Stimulated activated CD8-positive, alpha-beta memory T cell treated with anti-CD3 and anti-CD28 coated beads, Interleukin-7, amount 100 ng/mL, for 1 hour (primary cell): ENCODE results near the gene CENPQ.
A peak's percentile ranks its signal among the peaks of the same experiment; 100 is the strongest.
"Not testable (repeated sequence)": the region's sequence is repeated elsewhere in the genome, so short reads cannot be mapped to it uniquely, and the experiment has no call there.

Experiments used
- DNase-seq, 2 donors: peaks; one replicate each; pipeline ENCODE4 v3.0.0-alpha.2; 2020; ENCODE audit warnings: low read depth in 2 of 2

Gene CENPQ

GRCh38 chr6:49462927-49463611 lies at the start of gene CENPQ, which contains the start of gene MMUT:
TSS of gene CENPQ (plus strand) at chr6:49463370. CDS start at chr6:49470177, 6,807 bp downstream.
TSS of gene MMUT (minus strand) at chr6:49463253. CDS start at chr6:49459466, 3,787 bp downstream.
- DNase-seq: peak; percentile 75

GRCh38 chr6:49415358-49415757 lies 47.8 kb upstream of the CENPQ start:
- no peak for DNase-seq

- DNase-seq: no peak
These were observed 47.0 kb upstream of the CENPQ start for GRCh38 chr6:49416195-49416594.

- DNase-seq: no peak
These were observed 39.4 kb upstream of the CENPQ start for GRCh38 chr6:49423817-49424216.

GRCh38 chr6:49430187-49430586 lies 33.0 kb upstream of the CENPQ start:
- DNase-seq: no peak

- no peak for DNase-seq
These were observed 32.3 kb upstream of the CENPQ start for GRCh38 chr6:49430866-49431265.

- DNase-seq: no peak
These were observed 9.9 kb upstream of the CENPQ start for GRCh38 chr6:49453221-49453620.

- DNase-seq: no peak
These were observed 8.1 kb upstream of the CENPQ start for GRCh38 chr6:49454787-49455709.

- no peak for DNase-seq
These were observed 5.4 kb upstream of the CENPQ start for GRCh38 chr6:49457771-49458170.

- no peak for DNase-seq
These were observed 1.1 kb upstream of the CENPQ start for GRCh38 chr6:49462071-49462470.

GRCh38 chr6:49462599-49462926 lies 607 bp upstream of the CENPQ start:
- DNase-seq: no peak

GRCh38 chr6:49463612-49463967 lies 420 bp downstream of the CENPQ start:
- DNase-seq: no peak

GRCh38 chr6:49464691-49465090 lies 1.5 kb downstream of the CENPQ start:
- no peak for DNase-seq

- DNase-seq: no peak
These were observed 4.9 kb downstream of the CENPQ start for GRCh38 chr6:49468042-49468441.

GRCh38 chr6:49476564-49476963 lies 13.4 kb downstream of the CENPQ start:
- not testable (repeated sequence) for DNase-seq

GRCh38 chr6:49479308-49479970 lies 16.3 kb downstream of the CENPQ start:
- no peak for DNase-seq

GRCh38 chr6:49481846-49482245 lies 18.7 kb downstream of the CENPQ start:
- DNase-seq: not testable (repeated sequence)

- DNase-seq: not testable (repeated sequence)
These were observed 20.2 kb downstream of the CENPQ start for GRCh38 chr6:49483380-49483779.

- DNase-seq: no peak
These were observed 27.5 kb downstream of the CENPQ start for GRCh38 chr6:49490633-49491032.

GRCh38 chr6:49497304-49497703 lies 34.1 kb downstream of the CENPQ start:
- no peak for DNase-seq

- DNase-seq: no peak
These were observed 36.0 kb downstream of the CENPQ start for GRCh38 chr6:49499126-49499525.

GRCh38 chr6:49499623-49500022 lies 36.5 kb downstream of the CENPQ start, which contains the start of gene GLYATL3:
TSS of gene GLYATL3 (plus strand) at chr6:49499923. CDS start at chr6:49511991, 12,068 bp downstream.
- DNase-seq: no peak
